Hematopoietic multipotent progenitor cell treated with erythropoietin and hydrocortisone succinate and interleukin-3 and kit ligand, for 17 days (in vitro differentiated cells): ENCODE data around the gene DFFA.
"Not testable (repeated sequence)": the region's sequence is repeated elsewhere in the genome, so short reads cannot be mapped to it uniquely, and the experiment has no call there.

Experiments used
- DNase-seq: peaks from one replicate; pipeline ENCODE4 v3.0.0-alpha.2; 2015; ENCODE audit warnings: low spot score

Gene DFFA

DNA sequence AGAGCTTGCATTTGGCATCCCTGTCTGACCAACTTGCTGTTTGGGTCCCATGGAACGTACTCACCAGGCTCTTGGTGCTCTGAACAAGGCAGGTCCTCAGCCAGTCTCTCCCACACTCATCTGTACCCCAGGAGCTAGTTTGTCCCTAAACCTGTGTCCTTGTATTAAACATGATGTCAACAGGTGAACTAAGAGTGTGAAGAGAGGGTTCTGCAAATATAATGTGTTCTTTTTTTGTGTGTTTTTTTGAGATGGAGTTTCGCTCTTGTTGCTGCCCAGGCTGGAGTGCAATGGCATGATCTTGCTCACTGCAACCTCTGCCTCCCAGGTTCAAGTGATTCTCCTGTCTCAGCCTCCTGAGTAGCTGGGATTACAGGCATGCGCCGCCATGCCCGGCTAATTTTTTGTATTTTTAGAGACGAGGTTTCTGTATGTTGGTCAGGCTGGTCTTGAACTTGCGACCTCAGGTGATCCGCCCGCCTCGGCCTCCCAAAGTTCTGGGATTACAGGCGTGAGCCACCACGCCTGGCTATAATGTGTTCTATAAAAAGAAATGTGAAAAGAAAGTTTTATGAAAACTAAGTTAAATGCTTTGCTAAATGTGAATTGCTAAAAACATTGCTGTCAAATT is 33.8 kb upstream of the DFFA start:
- DNase-seq = not testable (repeated sequence)

DNA sequence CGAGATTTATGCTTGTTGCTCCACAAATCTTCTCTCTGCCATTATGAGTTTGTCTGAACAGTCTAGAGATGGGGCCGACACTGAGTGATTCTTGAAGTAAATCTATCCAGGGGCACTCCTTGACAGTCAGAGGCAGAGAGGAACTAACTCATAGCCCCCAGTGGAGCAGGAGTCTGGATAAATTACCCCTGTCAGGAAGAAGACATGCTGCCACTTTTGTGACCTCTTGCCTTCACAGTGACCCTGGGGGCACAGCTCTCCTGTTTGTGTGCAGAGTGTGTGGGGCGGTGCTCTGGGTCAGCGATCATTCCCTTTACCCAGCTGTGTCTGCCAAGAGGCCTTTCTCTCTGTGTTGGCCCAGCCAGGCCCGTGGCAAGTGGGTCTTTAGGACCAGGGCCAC is 31.9 kb upstream of the DFFA start:
- DNase-seq = no peak

DNA sequence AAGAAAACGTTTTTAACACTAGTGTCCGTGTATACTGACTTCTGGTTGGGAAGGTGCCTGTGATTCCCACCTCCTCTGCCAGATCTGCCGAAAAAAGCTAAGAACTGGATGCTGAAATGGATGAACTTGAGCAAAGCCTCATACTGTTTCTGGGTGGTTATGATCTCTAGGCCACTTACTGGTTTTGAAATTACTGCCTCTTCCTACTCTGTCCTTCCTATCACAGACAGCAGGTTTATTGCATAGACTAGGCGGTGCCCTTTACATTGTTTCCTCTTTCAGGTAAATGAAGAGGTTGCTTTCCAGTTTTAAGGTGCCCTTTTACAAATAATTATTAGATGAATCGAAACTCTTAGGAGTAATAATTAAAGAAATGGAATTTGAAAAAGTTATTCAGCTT is 29.9 kb upstream of the DFFA start:
- no peak for DNase-seq

DNA sequence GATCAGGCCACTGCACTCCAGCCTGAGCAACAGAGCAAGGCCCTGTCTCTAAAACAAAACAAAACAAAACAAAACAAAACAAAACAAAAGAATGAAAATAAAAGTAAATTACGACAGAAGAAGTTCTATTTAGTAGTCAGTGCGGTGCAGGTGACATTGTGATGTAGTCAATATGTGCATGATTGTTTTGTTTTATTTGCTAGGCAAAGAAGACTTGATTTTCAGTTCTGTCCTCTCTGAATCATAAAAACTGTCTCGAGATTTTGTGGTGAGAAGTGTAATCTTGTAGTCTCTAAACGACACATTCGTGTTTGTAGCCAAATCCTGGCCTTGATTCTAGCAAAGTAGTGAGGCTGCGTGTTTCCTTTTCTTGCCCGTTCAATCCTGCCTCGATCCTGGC is 25.9 kb upstream of the DFFA start:
- no peak for DNase-seq

DNA sequence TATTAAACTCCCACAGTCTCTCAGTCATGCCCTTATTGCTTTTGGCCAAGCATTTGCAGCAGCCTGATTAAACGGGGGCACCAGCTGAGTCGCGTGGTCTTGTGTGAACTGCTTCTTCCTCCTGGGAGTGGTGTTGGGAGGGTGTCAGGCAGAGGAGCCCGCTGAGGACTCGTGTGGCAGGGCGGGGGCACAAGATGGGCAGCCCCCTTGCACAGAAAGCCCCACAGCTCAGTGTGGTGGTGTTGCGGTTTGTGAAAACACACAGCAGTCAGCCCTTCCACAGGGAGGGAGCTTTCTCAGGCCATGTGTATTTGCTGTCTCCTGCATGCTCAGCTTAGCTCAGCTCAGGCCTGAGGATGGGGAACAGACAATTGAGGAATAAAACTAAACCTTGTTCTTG is 24.8 kb upstream of the DFFA start:
- no peak for DNase-seq

DNA sequence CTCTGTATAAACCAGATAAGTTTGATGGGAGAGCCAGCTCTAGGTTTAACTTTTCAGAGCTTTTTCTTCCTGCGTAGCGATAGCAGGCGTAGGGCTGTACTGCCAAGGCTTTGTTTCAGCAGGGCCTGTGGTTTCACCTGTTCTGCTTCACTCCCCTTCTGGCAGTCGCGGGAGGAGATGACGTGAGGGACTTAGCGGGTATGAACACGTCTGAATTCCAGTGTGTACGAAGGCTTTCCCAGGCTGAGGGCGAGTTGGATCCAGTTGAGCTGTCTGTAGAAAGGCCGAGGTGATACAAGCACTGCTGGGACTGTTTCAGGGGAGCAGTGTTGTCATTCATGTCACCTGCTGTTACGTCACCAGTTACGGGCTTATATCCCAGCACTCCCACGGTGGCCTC is 23.6 kb upstream of the DFFA start:
- DNase-seq = no peak

DNA sequence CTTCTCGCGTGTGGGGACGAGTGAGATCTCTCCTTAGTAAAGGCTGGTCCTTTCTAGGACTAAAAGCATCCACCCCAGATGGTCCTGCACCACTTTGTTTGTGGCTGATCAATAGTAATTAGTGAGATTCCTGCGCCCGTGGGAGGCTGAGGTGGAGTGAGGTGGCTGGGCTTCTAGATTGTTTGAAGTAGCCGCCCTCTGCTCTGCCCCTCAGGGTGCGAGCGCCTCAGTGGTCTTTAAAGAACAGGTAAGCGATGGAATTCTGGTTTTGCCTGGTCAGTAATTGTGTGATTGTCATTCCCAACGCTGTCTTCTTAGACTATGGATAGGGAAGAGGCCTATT is 23.1 kb upstream of the DFFA start:
- no peak for DNase-seq

DNA sequence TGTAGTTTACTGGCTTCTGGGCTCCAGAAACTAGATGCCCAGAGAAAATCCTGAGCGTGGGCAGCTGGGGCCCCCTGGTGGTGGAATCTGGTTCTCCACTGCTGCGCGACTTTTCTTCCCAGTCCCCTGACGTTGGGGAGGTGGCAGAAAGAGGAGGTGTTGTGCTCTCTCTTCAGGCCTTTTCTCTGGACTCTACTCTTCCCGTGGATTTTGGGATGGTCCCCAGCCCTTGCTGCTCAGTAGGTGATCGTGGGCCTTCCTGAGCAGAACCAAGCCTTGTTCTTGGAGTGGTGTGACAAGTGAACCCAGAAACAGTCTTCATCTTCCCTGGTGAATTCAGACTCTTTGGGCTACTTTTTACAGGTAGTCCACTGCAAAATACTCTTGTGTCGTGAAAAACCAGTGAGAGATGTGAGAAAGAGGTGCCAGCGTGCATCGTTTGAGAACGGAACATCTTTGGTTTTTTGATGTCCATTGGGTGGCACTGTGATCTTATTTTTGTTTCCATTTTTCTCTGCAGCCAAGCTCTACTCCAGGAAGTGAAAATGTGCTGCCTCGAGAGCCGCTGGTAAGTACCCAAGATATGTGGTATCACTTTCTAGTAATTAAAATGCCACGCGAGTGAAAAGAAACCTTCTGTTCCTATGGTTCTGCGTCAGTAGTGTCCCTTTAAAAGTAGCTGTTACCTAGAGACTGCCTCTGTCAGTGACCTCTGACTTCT is 22.6 kb upstream of the DFFA start:
- peak; percentile 77 for DNase-seq

DNA sequence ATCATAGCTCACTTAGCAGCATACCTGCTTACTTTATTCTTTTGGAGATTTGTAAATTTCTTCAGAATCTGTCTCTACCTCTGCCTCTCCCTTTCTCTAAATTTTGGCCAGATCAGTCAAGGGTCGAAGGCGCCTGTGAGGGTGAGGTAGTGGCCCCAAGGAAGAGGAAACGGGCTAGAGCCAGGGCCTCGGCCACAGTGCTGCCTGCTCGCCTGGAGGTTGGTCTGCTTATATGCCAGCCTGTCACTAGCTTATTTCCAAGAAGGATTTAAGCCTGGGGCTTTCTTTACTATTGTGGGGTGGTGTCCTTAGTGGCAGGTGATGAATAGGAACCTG is 22.1 kb upstream of the DFFA start:
- DNase-seq = no peak

DNA sequence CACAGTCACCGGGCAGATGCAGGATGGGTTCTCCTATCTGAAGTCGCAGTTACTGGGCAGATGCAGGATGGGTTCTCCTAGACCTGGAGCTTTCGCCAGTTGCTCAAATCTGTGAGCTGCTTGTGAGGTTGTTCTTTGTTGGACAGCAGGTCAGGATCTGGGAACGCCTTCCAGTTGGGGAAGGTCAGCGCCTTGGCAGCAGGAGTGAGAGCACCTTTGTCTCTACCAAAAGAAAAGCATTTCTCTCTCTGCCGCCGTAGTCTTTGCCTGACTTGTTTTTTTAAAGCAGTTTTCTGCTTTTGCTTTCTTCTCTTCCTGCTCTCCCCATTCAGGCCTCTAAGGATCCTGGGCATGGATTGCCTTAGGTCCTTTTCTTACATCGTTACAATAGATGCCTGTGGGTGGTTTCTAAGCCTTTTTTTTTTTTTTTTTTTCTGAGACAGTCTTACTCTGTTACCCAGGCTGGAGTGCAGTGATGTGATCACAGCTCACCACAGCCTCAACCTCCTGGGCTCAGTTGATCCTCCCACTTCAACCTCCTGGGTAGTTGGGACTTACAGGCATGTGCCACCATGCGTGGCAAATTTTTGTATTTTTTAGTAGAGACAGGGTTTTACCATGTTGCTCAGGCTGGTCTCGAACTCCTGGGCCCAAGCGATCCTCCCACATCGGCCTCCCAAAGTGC is 18.1 kb upstream of the DFFA start:
- no peak for DNase-seq

DNA sequence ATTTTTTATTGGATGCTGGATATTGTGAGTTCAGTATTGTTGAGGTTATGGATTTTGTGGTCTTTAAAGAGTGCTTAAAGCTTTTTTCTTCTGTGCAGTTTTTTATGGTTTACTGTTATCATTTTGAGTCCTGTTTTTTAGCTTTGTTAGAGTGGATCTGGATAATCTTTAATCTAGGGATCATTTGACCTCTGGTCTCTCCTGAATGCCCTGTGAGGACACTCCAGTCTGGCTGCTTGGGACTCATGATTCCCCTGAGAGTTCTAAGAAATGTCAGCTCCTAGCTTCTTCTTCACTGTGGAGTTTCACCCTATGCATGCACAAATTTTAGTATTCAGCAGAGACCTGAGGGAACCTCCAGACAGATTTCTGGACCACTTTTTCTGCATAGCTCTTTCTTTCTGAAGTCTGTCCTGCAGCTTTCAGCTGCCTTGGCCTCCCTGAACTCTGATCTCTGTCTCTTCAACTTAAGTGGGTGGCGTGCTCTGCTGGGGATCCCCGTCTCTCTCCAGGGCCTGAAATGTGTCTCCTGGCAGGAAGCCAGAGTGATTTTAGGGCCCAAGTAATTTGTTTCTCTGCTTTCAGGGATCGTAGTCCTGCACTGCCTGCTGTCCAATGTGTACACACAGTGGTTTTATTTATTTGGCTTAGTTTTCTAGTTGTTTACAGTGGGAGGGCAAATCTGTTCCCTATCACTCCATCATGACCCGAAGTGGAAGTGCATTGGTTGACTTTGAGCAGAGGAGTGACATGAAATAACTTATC is 17.1 kb upstream of the DFFA start:
- no peak for DNase-seq

DNA sequence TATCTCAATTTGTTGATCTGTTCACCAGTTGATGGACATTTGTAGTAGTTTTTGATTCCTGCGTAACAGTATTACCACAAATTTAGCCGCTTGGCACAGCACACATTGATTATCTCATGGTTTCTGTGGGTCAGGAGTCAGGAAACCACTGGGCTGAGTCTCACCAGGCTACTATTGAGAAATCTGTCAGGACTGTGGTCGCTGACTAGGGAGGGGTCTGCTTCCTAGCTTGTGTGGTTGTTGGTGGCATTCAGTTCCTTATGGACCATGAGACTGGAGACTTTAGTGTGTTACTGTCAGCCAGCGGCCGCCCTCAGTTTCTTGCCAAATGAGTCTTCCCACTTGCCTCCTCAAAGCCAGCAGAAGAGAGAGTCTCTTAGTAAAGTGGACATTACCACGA is 12.2 kb upstream of the DFFA start:
- DNase-seq = no peak

DNA sequence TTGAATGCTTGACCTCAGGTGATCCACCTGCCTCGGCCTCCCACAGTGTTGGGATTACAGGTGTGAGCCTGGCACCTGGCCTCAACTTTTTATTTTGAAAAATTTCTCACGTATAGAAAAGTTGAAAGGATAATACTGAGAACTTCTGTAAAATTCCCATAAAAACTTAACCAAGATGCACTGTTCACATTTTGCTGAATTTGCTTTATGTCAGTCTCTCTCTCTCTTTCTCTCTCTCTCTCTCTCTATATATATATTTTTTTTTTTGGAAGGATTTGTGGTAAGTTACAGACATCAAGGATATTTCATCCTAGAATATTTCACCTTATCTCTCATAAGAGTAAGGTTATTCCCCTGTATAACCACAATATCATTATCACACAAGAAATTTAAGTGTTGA is 8.3 kb upstream of the DFFA start:
- no peak for DNase-seq

DNA sequence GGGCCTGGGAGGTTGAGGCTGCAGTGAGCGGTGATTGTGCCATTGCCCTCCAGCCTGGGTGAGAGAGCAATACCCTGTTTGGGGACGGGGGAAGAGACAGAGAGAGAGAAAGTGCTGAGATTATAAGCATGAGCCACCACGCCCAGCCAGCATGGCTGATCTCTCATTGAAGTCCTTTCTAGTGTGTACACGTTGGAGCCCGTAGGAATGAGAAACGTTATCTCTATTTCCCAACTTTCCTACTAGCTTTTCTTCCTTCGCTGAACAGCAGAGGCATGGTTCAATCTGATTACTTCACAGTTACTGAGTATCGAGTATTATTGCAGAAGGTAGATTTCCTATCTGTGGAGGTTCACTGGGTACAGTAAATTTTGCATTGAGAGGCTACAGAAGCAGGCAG is 7.0 kb upstream of the DFFA start:
- no peak for DNase-seq

DNA sequence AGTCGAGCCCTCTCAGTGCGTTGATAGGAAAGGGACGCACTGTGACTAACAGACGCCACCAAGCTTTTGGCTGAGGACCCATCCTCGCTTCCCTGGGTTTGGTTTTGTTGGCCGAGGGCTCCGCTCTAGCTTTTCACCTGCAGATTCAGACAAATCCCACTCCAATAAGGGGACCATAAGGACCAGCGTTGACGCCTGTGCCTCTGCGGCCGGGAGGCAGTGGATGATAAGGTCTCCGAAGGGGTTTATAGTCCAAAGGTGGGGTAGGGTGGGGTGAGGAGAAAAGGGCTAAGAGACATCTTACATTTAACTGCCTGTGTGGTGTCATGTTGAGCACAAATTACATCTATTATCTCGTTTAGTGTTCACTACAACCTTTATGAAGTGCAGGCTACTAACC is 3.2 kb upstream of the DFFA start:
- DNase-seq = peak; percentile 31

DNA sequence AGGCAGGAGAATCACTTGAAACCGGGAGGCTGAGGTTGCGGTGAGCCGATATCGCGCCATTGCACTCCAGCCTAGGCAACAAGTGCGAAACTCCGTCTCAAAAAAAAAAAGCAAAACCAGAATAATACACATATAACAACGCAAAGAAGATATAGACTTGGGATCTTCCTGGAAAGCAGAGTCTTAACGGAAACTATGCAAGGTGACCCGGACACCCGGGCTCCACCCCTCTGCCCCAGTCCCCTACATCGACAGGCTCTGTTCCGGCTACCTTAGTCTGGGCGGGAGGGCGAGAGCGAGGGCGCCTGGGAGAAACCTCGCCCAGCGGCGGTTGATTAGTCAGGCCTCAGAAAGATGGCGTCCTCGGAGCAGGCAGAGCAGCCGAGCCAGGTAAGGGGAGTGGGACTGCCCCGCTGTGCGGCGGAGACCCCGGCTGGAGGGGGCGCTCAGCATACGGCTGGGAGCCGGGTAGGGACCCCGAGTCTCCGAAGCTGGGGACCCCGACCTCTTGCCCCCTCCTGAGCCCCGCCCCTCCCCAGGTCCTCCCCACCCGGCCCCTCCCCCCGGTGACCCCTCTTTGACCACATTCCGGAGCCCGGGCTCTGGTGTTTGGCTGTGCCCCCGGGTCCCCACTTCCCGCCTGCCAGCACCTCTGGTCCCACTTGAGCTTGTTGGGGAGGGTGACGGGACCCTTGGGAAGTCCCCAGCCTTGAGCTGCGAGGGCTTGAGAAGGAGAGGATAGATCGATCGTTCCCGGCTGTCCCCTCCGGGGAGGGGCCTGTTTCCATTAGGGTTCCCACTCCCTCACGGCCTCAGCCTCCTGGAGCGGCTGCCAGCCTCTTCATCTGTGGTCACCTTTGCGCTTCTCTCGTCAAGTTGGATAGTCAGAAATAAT is 2.5 kb upstream of the DFFA start, which contains the start of gene PEX14:
PEX14 (plus strand) TSS at position 338 of the 895 bp plus-strand sequence; CDS start at position 355, 17 bp downstream.
- peak; percentile 75 for DNase-seq

DNA sequence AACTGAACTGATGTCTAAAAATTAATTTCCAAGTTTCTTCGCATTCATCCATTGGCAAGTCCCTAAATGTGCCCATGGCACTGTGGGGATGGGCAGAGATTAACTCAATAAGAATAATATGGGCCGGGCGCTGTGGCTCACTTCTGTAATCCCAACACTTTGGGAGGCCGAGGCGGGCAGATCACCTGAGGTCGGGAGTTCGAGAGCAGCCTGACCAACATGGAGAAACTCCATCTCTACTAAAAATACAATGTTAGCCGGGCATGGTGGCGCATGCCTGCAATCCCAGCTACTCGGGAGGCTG is 1.9 kb upstream of the DFFA start:
- DNase-seq = not testable (repeated sequence)

DNA sequence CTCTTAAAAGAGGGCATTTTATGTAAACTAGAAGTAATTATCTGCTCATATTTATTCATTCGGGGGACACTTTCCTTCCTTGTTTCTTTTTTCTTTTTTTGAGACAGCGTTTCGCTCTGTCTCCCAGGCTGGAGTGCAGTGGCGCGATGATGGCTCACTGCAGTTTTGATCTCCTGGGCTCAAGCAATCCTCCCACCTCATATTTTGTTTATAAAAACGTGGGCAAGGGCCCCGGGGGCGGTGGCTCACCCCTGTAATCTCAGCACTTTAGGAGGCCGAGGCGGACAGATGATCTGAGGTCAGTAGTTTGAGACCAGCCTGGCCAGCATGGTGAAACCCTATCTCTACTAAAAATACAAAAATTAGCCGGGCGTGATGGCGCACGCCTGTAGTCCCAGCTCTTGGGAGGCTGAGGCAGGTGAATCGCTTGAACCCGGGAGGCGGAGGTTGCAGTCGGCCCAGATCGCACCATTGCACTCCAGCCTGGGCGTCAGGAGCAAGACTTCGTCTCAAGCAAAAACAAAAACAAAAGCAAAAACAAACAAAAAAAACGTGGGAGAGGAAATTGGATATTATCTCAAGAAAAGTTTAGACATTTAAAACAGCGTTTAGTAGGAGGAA is 926 bp upstream of the DFFA start:
- no peak for DNase-seq

DNA sequence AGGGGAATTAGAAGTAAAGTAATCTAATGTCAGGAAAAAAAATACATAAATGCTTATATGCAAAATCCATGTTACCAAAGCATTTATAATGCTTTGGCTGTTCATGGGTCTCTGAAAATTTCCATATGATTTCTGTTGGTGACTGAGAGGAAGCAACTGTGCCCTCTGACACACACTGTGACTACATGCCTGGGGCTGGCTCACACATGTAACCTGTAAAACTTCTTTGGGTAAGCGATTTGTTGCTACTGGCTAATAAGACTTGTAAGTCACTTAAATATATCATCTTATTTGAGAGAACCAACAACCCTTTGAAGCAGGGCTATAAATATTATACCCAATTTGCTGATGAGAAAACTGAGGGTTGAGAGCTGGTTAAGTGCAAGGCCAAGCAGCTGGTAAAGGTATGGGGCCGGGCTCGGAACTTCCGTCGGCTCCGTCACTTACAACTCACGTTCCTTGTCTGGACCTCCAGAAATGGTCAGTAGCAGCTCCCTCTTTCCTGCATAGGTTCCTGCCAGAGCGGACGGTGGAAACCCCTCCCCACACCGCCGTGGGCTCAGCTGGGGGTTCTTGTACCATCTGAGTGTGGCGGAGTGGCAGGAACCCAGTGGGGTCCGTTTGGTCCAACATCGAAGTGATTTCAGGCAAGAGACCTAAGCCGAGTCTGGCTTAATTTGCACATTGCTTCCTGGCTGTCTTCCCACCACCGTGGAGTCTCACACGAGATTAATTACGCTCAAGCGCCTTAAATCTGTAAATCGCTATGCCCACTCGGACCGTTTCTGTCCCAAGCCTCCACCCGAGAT is 714 bp downstream of the DFFA start:
- DNase-seq = no peak

DNA sequence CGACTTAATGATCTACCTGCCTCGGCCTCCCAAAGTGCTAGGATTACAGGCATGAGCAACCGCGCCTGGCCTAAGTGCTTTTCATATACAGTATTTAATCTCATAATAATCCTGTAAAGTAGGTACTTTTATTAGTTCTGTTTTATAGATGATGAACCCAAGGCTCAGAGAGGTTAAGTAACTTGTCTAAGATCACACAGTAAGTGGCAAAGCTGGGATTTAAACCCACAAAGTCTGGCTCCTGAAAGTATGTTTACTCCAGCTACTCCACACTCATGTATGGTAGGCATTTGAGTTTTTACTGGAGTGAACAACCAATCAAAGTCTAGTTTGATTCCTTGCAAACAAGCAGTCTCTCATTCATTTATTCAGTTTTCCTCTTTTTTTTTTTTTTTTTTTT is 2.3 kb downstream of the DFFA start:
- no peak for DNase-seq

DNA sequence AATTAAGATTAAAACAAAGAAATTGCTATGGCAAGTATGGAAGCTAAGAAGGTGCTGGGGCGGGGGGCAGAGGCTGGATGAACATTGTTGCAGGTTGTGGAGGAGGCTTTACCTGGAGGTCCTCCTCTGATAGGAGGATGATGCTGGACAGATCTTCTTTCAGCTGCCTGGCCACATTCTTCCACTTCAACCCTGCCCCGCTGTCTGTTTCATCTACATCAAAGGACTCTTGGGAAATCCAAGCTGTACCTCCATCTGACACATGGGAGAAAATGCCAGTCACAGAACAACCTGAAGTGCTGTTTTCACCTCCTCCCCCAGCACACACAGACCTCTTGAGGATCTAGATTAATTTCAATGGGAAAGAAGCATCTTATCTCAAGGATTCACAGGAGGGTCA is 5.3 kb downstream of the DFFA start:
- no peak for DNase-seq
